ENCODE data around the gene TSPAN14. TPM values are rescaled to one million over a fixed set of nuclear protein-coding genes. Genes with fewer than 3 reads are reported as not detected.

TSPAN14 gene
- 10 to 100 TPM; 17.9 to 50.5 (median 38.4) TPM for total RNA-seq

- Histone ChIP-seq H3K9me3 (no peaks in the 10 kb centered on the region), H3K4me1 (peaks cover 39 to 54% (median 48%) of the 10 kb centered on the region in 4 donors), H3K27me3 (no peaks in the 10 kb centered on the region), H3K36me3 (no peaks in the 10 kb centered on the region), H3K4me3 (peak within 1 kb of the TSS; percentile 84 to 99 (median 92)), H3K27ac (replicated peaks in 1 of 4) (peak within 1 kb of the TSS; percentile 97 to 99 (median 98))
- intact Hi-C loops (cut with DNase I), result loop anchor here (2.0 kb wide), 1 partner anchor 45 kb away; no protein-coding TSS in a partner anchor
- peak; percentile 94 for DNase-seq (ENCODE audit: extremely low spot score)
- WGBS, result 0% methylated on average over 9 of the region's 97 CpGs
- TF ChIP-seq EP300 (IDR thresholded peaks at IDR 0.05), result no peak
- TF ChIP-seq POLR2A (IDR thresholded peaks at IDR 0.05; ENCODE audit: low read depth), result peak; percentile 46
- no peak for TF ChIP-seq CTCF (IDR thresholded peaks at IDR 0.05)
- peak; percentile 77 to 82 for TF ChIP-seq POLR2AphosphoS5 (IDR thresholded peaks at IDR 0.05)
Observed at GRCh38 chr10:80453842-80454512, at the start of gene TSPAN14. TSS of gene TSPAN14 (plus strand) at chr10:80454310. CDS start at chr10:80489234, 34,924 bp downstream.

GRCh38 chr10:80405035-80405434 is 49.1 kb upstream of the TSPAN14 start:
- no peak for DNase-seq (ENCODE audit: extremely low spot score)
- H3K4me3 ChIP-seq, result no peak overlapping the region
- no peak for TF ChIP-seq POLR2AphosphoS5 (IDR thresholded peaks at IDR 0.05)
- TF ChIP-seq POLR2A (IDR thresholded peaks at IDR 0.05; ENCODE audit: low read depth), result no peak
- TF ChIP-seq EP300 (IDR thresholded peaks at IDR 0.05), result no peak
- no peak for TF ChIP-seq CTCF (IDR thresholded peaks at IDR 0.05)
- WGBS, result 91% methylated on average over 1 of the region's 1 CpG
- H3K27me3 ChIP-seq, result peaks cover 0 to 16% (median 0%) of the 10 kb centered on the region in 4 donors
- H3K36me3 ChIP-seq, result no peaks in the 10 kb centered on the region
- intact Hi-C loops (cut with DNase I), result no loop called here
- H3K27ac ChIP-seq (replicated peaks in 1 of 4), result no peak overlapping the region
- H3K9me3 ChIP-seq, result no peaks in the 10 kb centered on the region
- peaks cover 8 to 27% (median 26%) of the 10 kb centered on the region in 4 donors for H3K4me1 ChIP-seq

- Histone ChIP-seq H3K9me3 (no peaks in the 10 kb centered on the region), H3K36me3 (no peaks in the 10 kb centered on the region), H3K4me1 (peaks cover 14 to 33% (median 29%) of the 10 kb centered on the region in 4 donors), H3K27ac (replicated peaks in 1 of 4) (no peak overlapping the region), H3K4me3 (no peak overlapping the region), H3K27me3 (peaks cover 0 to 18% (median 0%) of the 10 kb centered on the region in 4 donors)
- 85% methylated on average over 4 of the region's 4 CpGs for WGBS
- intact Hi-C loops (cut with DNase I), result no loop called here
- TF ChIP-seq CTCF (IDR thresholded peaks at IDR 0.05), result no peak
- no peak for TF ChIP-seq EP300 (IDR thresholded peaks at IDR 0.05)
- no peak for TF ChIP-seq POLR2AphosphoS5 (IDR thresholded peaks at IDR 0.05)
- no peak for TF ChIP-seq POLR2A (IDR thresholded peaks at IDR 0.05; ENCODE audit: low read depth)
- DNase-seq (ENCODE audit: extremely low spot score), result no peak
Observed at GRCh38 chr10:80405626-80406025, 48.5 kb upstream of the TSPAN14 start.

GRCh38 chr10:80406204-80406603 is 47.9 kb upstream of the TSPAN14 start:
- Histone ChIP-seq H3K4me3 (no peak overlapping the region), H3K36me3 (no peaks in the 10 kb centered on the region), H3K27ac (replicated peaks in 1 of 4) (no peak overlapping the region), H3K9me3 (no peaks in the 10 kb centered on the region), H3K4me1 (peaks cover 20 to 39% (median 35%) of the 10 kb centered on the region in 4 donors), H3K27me3 (peaks cover 0 to 18% (median 0%) of the 10 kb centered on the region in 4 donors)
- no peak for DNase-seq (ENCODE audit: extremely low spot score)
- WGBS, result 68% methylated on average over 4 of the region's 4 CpGs
- no peak for TF ChIP-seq CTCF (IDR thresholded peaks at IDR 0.05)
- no peak for TF ChIP-seq POLR2A (IDR thresholded peaks at IDR 0.05; ENCODE audit: low read depth)
- no peak for TF ChIP-seq POLR2AphosphoS5 (IDR thresholded peaks at IDR 0.05)
- TF ChIP-seq EP300 (IDR thresholded peaks at IDR 0.05), result no peak
- intact Hi-C loops (cut with DNase I), result no loop called here

Data from esophagus muscularis mucosa (tissue), 4 donors.